SW480 (cell line): Measurements from ENCODE around the gene RFX6.

Experiments
- DNase-seq: peaks from one replicate; pipeline ENCODE4 v3.0.0-alpha.2; 2016; ENCODE audit warnings: low spot score

The RFX6 gene

DNA sequence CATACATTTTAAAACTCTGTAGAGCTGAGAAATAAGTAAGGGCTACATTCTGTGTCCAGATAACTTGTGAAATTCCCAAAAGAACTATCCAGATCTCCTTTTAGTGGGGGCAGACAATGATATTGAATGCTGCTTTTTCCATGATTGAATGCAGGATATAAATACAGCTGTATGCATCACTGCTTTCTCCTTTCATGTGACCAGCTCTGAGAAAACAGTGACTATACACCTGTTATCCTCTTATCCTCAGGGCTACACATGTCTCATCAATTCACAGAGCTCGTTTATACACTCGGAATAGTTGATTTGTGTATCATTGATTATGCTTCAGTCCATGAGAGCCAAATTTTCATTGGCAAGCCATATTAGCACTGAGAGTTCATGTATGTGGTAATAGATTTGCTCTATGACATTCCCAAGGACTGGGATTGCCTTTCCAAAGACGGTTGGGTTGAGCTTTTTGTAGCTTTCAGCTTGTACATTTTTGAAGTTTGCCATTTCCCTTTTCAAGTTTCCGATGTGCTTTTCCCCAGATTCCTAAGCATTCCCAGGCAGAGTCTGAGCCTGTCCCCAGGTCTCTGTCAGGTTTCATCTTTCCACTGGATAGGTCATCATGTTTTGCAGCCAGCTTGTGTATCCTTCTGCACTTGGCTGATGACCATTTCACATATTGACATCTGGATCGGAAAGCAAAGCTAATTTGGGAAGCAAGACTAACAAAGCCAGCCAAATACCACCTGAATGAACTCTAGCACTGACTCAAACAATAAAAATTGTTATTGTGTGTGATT is 97.7 kb downstream of the RFX6 start:
- no peak for DNase-seq

DNA sequence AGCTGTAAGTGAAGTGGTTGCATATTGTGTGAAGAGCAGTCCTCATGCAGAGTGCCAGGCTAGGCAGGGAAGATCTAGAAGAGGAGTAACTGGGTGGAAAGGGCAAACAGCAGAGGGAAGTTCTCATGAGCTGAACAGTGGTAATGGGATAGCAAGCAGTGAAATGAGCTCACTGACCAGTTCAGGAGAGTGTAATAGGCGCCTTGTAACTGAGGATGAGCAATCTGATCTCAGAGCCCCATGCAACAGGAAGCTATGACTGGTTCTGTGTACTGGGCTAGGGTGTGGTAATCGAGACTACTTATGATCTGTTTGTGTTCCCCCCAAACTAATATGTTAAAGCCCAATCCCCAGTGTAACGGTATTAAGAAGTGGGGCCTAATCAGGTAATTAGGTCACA is 98.6 kb downstream of the RFX6 start:
- no peak for DNase-seq

DNA sequence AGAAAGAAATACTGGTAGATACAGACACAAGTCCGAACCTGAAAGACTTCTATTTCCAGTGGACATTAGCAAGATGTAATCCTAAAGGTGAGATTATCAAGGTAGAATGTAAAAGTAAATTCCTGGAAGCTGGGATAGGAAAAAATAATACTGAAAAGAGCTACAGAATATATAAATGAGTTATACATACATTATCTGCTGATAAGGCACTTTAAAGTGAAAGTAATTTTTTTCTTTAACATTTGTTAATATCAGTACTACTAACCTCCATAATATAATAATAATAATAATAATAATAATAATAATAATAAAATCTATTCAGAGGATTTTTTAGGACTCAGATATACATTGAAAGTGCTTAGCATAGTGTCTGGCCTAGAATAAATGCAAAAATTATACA is 102.5 kb downstream of the RFX6 start:
- DNase-seq: no peak
